NCI-H524 (cell line): ENCODE results near the gene PEMT.
A peak's percentile ranks its signal among the peaks of the same experiment; 100 is the strongest.

Experiments
- DNase-seq, 2 experiments: peaks; one replicate each; lab custom pipeline; 2025; lab: John Stamatoyannopoulos, UW

Gene PEMT

GRCh38 chr17:17514993-17515933 lies 76.2 kb downstream of the PEMT start:
- DNase-seq = no peak

GRCh38 chr17:17514361-17514992 lies 77.0 kb downstream of the PEMT start:
- peak in 1 of 2 experiments; percentile 34 for DNase-seq

GRCh38 chr17:17513626-17514025 lies 77.9 kb downstream of the PEMT start:
- no peak for DNase-seq

GRCh38 chr17:17512866-17513265 lies 78.6 kb downstream of the PEMT start:
- no peak for DNase-seq

- DNase-seq = no peak
These were observed 79.3 kb downstream of the PEMT start for GRCh38 chr17:17511881-17512858.

- no peak for DNase-seq
These were observed 80.2 kb downstream of the PEMT start for GRCh38 chr17:17511293-17511741.

- no peak for DNase-seq
These were observed 80.8 kb downstream of the PEMT start for GRCh38 chr17:17510456-17511292.

- DNase-seq = no peak
These were observed 81.7 kb downstream of the PEMT start for GRCh38 chr17:17509601-17510425.

- DNase-seq = no peak
These were observed 82.6 kb downstream of the PEMT start for GRCh38 chr17:17508646-17509591.

- peak; percentile 7 to 62 for DNase-seq
These were observed 83.4 kb downstream of the PEMT start for GRCh38 chr17:17508019-17508535.

GRCh38 chr17:17507465-17508011 lies 84.0 kb downstream of the PEMT start:
- peak; percentile 89 to 92 for DNase-seq

GRCh38 chr17:17506893-17507464 lies 84.5 kb downstream of the PEMT start:
- peak; percentile 71 to 74 for DNase-seq

GRCh38 chr17:17506181-17506741 lies 85.2 kb downstream of the PEMT start:
- no peak for DNase-seq

GRCh38 chr17:17505610-17506171 lies 85.8 kb downstream of the PEMT start:
- no peak for DNase-seq

GRCh38 chr17:17505151-17505550 lies 86.4 kb downstream of the PEMT start:
- no peak for DNase-seq

- no peak for DNase-seq
These were observed 87.0 kb downstream of the PEMT start for GRCh38 chr17:17504341-17505140.
